Endodermal cell (in vitro differentiated cells): Measurements from ENCODE around the gene DCLK1. TPM values are rescaled to one million over a fixed set of nuclear protein-coding genes. Genes with fewer than 3 reads are reported as not detected.
A peak's percentile ranks its signal among the peaks of the same experiment; 100 is the strongest.

ENCODE experiments used
- DNase-seq: peaks from one replicate; pipeline ENCODE4 v3.0.0-alpha.2; 2017
- H3K27ac ChIP-seq: 2 replicates; pipeline ENCODE4 v1.5.1; 2013; ENCODE audit warnings: mild to moderate bottlenecking, low read depth, low read length, moderate library complexity
- H3K27me3 ChIP-seq: 2 replicates; pipeline ENCODE4 v1.6.1; 2013; ENCODE audit warnings: mild to moderate bottlenecking, low read length, moderate library complexity; ENCODE audit not compliant: insufficient read depth, control insufficient read depth, poor library complexity, severe bottlenecking
- H3K36me3 ChIP-seq: 2 replicates; pipeline ENCODE4 v1.7.0; 2013; ENCODE audit warnings: mild to moderate bottlenecking, low read length, moderate library complexity; ENCODE audit not compliant: control insufficient read depth, insufficient read depth
- H3K4me1 ChIP-seq: one replicate; pipeline ENCODE4 v1.7.0; 2013; ENCODE audit warnings: low read length; ENCODE audit not compliant: control insufficient read depth, insufficient read depth
- H3K4me3 ChIP-seq: 2 replicates; pipeline ENCODE4 v1.5.1; 2013; ENCODE audit warnings: mild to moderate bottlenecking, low read length, moderate library complexity
- H3K9ac ChIP-seq: 2 replicates; pipeline ENCODE4 v1.6.1; 2013; ENCODE audit warnings: mild to moderate bottlenecking, low read length, moderate library complexity; ENCODE audit not compliant: poor library complexity, severe bottlenecking; ENCODE audit errors: extremely low read depth
- H3K9me3 ChIP-seq: 2 replicates; pipeline ENCODE4 v1.6.1; 2013; ENCODE audit warnings: mild to moderate bottlenecking, low read length, moderate library complexity; ENCODE audit not compliant: control insufficient read depth
- H3K27ac Mint-ChIP-seq: 2 replicates; pipeline ENCODE4 v1.8.0; 2020; ENCODE audit warnings: mixed read lengths
- H3K27me3 Mint-ChIP-seq: 2 replicates; pipeline ENCODE4 v1.8.0; 2021; ENCODE audit warnings: mild to moderate bottlenecking, mixed read lengths; ENCODE audit not compliant: insufficient read depth
- H3K36me3 Mint-ChIP-seq: 2 replicates; pipeline ENCODE4 v1.8.0; 2020; ENCODE audit warnings: low read depth, mixed read lengths
- H3K4me1 Mint-ChIP-seq: 2 replicates; pipeline ENCODE4 v1.8.0; 2020; ENCODE audit warnings: mixed read lengths
- H3K4me3 Mint-ChIP-seq: 2 replicates; pipeline ENCODE4 v1.8.0; 2020; ENCODE audit warnings: mild to moderate bottlenecking, moderate library complexity, mixed read lengths
- H3K9me3 Mint-ChIP-seq: 2 replicates; pipeline ENCODE4 v1.8.0; 2020; ENCODE audit warnings: mild to moderate bottlenecking, mixed read lengths
- CTCF ChIP-seq: fragments of 200-600 bp; sonication (generic); conservative IDR thresholded peaks from 2 replicates; pipeline ENCODE4 v1.5.0; 2021; ENCODE audit warnings: antibody characterized with exemption, mild to moderate bottlenecking
- WGBS, 2 experiments: methylation state at CpG; one replicate each; pipeline versions ENCODE4 v1.1.5 to v1.1.7; 2013; ENCODE audit warnings: missing lambda C conversion rate in 2 of 2, mixed read lengths in 1 of 2; ENCODE audit not compliant: insufficient coverage in 1 of 2, insufficient read length in 1 of 2; 5-methylcytosine and 5-hydroxymethylcytosine counted together
- total RNA-seq, 2 donors: library from RNA; stranded (reverse); fragmentation: NEBNext Ultra II Directional in 1 of 2; extraction: Animal tissue kit (Norgen Biotek cat#: 25700) in 1 of 2; gene quantifications; 2 replicates in 1 of 2; 3 replicates in 1 of 2; pipeline ENCODE4 v1.2.1, GENCODE V29; 2021

Gene DCLK1
- total RNA-seq, 2 donors from 2014 or later, result 3.0 to 32.8 TPM

GRCh38 chr13:35722458-35723052 is 408.6 kb downstream of the DCLK1 start:
- WGBS, 2 experiments, result 80% methylated on average over 7 to 9 of the region's 9 CpGs

GRCh38 chr13:35720690-35721554 is 410.3 kb downstream of the DCLK1 start:
- WGBS, 2 experiments, result 53 to 57% methylated on average over 16 to 21 of the region's 21 CpGs

More at GRCh38 chr13:35722458-35723052, 408.6 kb downstream of the DCLK1 start:
- Histone ChIP-seq H3K4me1 (no peaks in the 10 kb centered on the region), H3K9me3 (no peaks in the 10 kb centered on the region), H3K27me3 (no peaks in the 10 kb centered on the region), H3K36me3 (no peaks in the 10 kb centered on the region), H3K4me3 (no peak overlapping the region), H3K27ac (no peak overlapping the region), H3K9ac (no peak overlapping the region)
- Mint-ChIP-seq H3K27me3 (peaks cover 5% of the 10 kb centered on the region), H3K9me3 (no peaks in the 10 kb centered on the region), H3K27ac (no peak overlapping the region), H3K36me3 (no peaks in the 10 kb centered on the region), H3K4me3 (no peak overlapping the region), H3K4me1 (peaks cover 4% of the 10 kb centered on the region)
- peak; percentile 23 for DNase-seq
- TF ChIP-seq CTCF, result no peak

GRCh38 chr13:35720290-35720689 is 410.9 kb downstream of the DCLK1 start:
- H3K4me1 ChIP-seq, result no peaks in the 10 kb centered on the region
- WGBS, 2 experiments, result 92 to 94% methylated on average over 4 to 5 of the region's 5 CpGs
- H3K27me3 Mint-ChIP-seq, result peaks cover 5% of the 10 kb centered on the region
- no peaks in the 10 kb centered on the region for H3K36me3 ChIP-seq
- H3K4me3 ChIP-seq, result no peak overlapping the region
- H3K4me1 Mint-ChIP-seq, result peaks cover 8% of the 10 kb centered on the region
- H3K27me3 ChIP-seq, result no peaks in the 10 kb centered on the region
- H3K9me3 ChIP-seq, result no peaks in the 10 kb centered on the region
- H3K36me3 Mint-ChIP-seq, result no peaks in the 10 kb centered on the region
- TF ChIP-seq CTCF, result no peak
- H3K27ac ChIP-seq, result no peak overlapping the region
- no peaks in the 10 kb centered on the region for H3K9me3 Mint-ChIP-seq
- H3K4me3 Mint-ChIP-seq, result no peak overlapping the region
- DNase-seq, result no peak
- no peak overlapping the region for H3K27ac Mint-ChIP-seq
- H3K9ac ChIP-seq, result no peak overlapping the region

More at GRCh38 chr13:35720690-35721554, 410.3 kb downstream of the DCLK1 start:
- Histone ChIP-seq H3K4me1 (no peaks in the 10 kb centered on the region), H3K9me3 (no peaks in the 10 kb centered on the region), H3K27ac (no peak overlapping the region), H3K4me3 (no peak overlapping the region), H3K36me3 (no peaks in the 10 kb centered on the region), H3K27me3 (no peaks in the 10 kb centered on the region), H3K9ac (no peak overlapping the region)
- Mint-ChIP-seq H3K27ac (no peak overlapping the region), H3K9me3 (no peaks in the 10 kb centered on the region), H3K36me3 (no peaks in the 10 kb centered on the region), H3K4me1 (peaks cover 6% of the 10 kb centered on the region), H3K4me3 (no peak overlapping the region), H3K27me3 (peaks cover 5% of the 10 kb centered on the region)
- TF ChIP-seq CTCF, result peak; percentile 97
- peak; percentile 95 for DNase-seq

Other genes starting within 250 kb of the DCLK1 start
- 10 to 100 TPM in 1 of 2 donors, 1 to 10 TPM in 1; 2.1 to 14.2 TPM for gene SOHLH2, start 83.2 kb upstream of the DCLK1 start, total RNA-seq
- gene CCDC169, start 166.4 kb upstream of the DCLK1 start, total RNA-seq, result 10 to 100 TPM; 18.2 to 26.3 TPM
- 10 to 100 TPM; 49.1 to 53.9 TPM for gene SPART, start 215.0 kb upstream of the DCLK1 start, total RNA-seq